AG09319 (cell line): ENCODE data around the gene USP5.

Source experiments
- DNase-seq: peaks from one replicate; pipeline ENCODE4 v3.0.0-alpha.2; 2010; ENCODE audit warnings: low read depth; ENCODE audit errors: extremely low read depth
- TF ChIP-seq, protein P1 (sequence below): IDR thresholded peaks from 2 replicates; pipeline ENCODE4 v1.5.1; 2011; ENCODE audit warnings: low read depth, mild to moderate bottlenecking, inconsistent platforms, low read length, moderate library complexity

Gene USP5

DNA sequence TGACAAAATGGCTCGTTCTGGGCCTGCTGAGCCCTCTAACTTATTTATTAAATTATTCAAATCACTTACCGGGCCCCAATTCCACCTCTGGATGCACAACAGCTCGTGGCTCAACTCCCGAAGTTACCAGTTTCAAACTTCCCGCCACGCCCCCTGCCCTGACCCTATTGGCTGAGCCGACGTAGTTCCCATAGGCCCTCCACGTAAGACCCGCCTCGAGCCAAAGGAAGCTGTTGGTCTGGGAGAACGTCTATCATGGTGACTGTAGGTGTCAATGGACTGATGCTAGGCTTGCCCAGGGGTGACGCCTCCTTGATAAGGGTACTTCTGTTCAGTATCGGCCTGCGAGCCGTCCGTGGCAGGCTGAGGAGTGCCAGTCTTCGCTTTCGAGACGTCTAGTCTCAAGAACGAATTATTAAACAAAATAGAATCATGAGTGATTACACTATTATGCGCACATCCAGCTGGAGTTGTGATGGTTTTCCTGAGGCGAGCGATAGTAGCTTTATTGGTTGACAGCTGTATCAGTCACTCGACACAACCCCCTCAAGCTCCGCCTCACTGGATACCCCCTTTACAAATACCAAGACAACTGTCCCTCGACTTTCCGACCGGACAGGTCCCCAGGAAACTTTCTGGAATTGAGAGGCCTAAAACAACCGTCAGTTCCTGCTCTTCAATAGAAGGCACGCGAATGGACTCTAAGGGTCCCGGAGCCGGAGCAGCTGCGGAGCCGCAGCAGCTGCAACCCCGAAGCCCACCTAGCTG lies 613 bp upstream of the USP5 start, which contains the start of gene CDCA3:
TSS of gene CDCA3 (minus strand) at position 134 of the 768 bp plus-strand sequence. CDS start 334 bp downstream, outside the sequence.
- DNase-seq: peak; percentile 95

DNA sequence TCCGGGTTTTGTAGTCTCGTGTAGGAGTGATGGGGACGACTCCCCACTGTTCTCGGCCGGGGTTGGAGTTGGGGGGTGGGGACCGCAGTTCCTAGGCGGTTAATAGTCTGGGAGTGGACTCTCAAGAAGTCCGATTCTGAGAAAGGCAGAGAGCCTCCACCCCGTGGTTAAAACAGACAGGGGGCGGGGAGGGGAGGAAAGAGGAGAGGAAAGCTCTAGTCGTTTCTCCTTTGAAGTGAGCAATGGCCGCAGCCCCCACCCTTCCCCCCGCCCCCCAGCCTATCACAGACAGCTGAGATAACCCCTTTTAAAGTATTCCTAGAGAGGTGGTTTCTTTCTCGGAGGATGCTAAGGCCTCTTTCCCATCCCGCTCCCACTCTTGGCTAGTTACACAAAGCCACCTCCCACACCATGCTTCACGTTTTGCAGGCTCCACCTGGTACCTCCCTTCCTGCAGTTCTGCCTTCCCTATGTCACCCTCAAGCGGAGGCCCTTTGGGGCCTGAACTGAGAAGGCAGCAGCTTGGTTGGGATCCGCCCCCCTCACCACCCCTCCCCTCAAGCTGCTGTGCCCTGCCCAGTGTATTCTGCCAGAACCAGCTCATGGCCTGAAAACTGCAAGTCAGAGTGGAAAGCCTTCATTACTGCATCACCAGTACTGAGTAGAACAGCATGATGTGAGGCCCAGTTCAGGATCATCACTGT lies 853 bp downstream of the USP5 start:
- no peak for DNase-seq

More for the DNA sequence above, 613 bp upstream of the USP5 start, which contains the start of gene CDCA3:
- TF ChIP-seq, protein P1, sequence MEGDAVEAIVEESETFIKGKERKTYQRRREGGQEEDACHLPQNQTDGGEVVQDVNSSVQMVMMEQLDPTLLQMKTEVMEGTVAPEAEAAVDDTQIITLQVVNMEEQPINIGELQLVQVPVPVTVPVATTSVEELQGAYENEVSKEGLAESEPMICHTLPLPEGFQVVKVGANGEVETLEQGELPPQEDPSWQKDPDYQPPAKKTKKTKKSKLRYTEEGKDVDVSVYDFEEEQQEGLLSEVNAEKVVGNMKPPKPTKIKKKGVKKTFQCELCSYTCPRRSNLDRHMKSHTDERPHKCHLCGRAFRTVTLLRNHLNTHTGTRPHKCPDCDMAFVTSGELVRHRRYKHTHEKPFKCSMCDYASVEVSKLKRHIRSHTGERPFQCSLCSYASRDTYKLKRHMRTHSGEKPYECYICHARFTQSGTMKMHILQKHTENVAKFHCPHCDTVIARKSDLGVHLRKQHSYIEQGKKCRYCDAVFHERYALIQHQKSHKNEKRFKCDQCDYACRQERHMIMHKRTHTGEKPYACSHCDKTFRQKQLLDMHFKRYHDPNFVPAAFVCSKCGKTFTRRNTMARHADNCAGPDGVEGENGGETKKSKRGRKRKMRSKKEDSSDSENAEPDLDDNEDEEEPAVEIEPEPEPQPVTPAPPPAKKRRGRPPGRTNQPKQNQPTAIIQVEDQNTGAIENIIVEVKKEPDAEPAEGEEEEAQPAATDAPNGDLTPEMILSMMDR: no peak

DNA sequence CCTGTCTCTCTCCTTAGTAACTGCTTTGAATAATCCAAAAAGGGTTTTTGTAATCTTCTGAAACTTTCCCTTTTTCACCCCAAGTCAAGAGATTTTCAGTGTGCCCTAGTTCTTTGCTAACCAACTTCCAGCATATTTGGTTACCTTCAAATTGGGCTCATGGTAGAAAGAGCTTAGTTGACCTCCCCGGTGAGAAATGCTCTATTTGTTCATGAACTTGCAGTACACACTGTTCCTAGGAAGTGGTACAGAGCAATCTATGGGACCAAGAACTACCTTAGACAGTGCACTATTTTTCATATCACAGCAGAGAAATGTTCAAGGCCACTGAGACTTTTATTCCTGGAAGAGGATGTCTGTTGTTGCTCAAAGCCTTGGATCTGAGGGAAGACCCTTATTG lies 1.7 kb downstream of the USP5 start:
- TF ChIP-seq, protein P1: no peak
- DNase-seq: no peak

More for the DNA sequence above, 853 bp downstream of the USP5 start:
- TF ChIP-seq, protein P1: no peak

DNA sequence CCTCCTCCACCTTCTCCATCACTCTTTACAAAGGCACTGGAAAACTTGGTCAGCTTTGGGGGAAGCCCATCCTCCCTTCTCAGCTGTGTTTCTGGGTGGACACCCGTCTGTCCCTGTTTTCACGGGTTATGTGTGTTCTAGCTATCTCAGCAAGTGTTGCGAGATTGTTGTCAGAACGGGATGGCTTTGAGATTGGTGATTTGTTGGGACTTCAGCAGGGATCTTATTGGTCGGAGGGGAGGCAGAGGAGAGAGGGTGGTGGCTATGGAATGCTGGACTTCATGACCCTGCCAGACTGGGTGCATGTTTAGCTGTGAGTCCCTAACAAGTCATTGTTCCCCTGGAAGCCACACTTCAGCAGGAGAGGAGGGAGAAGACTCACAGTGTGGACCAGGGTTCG lies 2.1 kb downstream of the USP5 start:
- TF ChIP-seq, protein P1: no peak
- no peak for DNase-seq

DNA sequence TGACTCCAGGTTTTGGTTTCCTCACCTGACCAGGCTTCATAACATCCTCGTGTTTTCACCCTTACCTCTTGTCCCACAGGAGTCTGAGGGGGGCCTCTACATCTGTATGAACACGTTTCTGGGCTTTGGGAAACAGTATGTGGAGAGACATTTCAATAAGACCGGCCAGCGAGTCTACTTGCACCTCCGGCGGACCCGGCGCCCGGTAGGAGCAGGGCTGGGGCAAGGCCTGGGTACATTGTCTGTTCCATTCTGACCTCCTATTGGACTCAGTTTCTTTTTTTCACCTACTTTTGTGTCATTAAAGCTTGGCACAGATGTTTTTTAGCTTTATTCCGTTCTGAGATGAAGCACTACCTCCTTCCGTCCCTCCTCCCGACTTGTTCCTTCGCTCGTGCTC lies 3.4 kb downstream of the USP5 start:
- no peak for DNase-seq
- TF ChIP-seq, protein P1: no peak

DNA sequence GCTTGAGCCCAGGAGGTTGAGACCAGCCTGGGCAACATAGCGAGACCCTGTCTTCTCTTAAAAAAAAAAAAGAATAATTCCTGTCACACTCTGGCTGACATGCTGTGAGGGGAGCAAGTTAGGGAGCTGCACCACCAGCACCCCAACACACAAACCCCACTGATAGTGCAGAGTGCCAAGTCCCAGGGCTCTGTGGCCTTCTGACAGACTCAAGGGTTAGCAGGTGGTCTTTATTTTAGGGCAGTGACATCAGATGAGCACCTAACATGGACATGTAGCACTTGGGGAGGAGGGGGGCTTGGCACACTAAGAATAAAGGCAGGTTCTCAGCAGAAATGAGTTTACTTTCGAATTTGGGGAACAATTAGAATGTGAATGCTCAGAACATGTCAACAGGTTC lies 6.8 kb downstream of the USP5 start:
- TF ChIP-seq, protein P1: no peak
- DNase-seq: no peak

DNA sequence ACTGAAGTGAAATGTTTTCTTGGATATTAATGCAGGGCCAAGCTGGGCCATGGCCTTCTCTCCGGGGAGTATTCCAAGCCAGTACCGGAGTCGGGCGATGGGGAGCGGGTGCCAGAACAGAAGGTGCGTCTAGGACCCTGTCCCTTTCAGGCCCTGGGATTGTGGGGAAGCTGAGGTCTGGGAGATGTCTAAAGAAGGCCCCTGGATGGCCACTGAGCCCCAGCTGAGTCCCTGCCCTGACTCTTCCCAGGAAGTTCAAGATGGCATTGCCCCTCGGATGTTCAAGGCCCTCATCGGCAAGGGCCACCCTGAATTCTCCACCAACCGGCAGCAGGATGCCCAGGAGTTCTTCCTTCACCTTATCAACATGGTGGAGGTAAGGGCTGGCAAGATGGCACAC lies 8.2 kb downstream of the USP5 start:
- no peak for DNase-seq
- TF ChIP-seq, protein P1: no peak
